NCI-H524 treated with DMSO at 0.1 percent for 48 hours (cell line): ENCODE results near the gene FAM221B.
A peak's percentile ranks its signal among the peaks of the same experiment; 100 is the strongest.

Experiments used
- DNase-seq: peaks from one replicate; lab custom pipeline; 2025; lab: John Stamatoyannopoulos, UW

The FAM221B gene

GRCh38 chr9:35845824-35846771 is 17.6 kb upstream of the FAM221B start:
- no peak for DNase-seq

- DNase-seq: no peak
Measured at GRCh38 chr9:35844628-35845270, 16.2 kb upstream of the FAM221B start.

GRCh38 chr9:35842795-35843194 is 14.3 kb upstream of the FAM221B start:
- DNase-seq: no peak

- DNase-seq: no peak
Measured at GRCh38 chr9:35842020-35842745, 13.7 kb upstream of the FAM221B start.

- no peak for DNase-seq
Measured at GRCh38 chr9:35841645-35841900, 13.0 kb upstream of the FAM221B start.

GRCh38 chr9:35840881-35841644 is 12.5 kb upstream of the FAM221B start:
- DNase-seq: no peak

GRCh38 chr9:35839926-35840325 is 11.4 kb upstream of the FAM221B start:
- no peak for DNase-seq

GRCh38 chr9:35836595-35836994 is 8.1 kb upstream of the FAM221B start:
- DNase-seq: no peak

GRCh38 chr9:35835766-35836165 is 7.2 kb upstream of the FAM221B start:
- no peak for DNase-seq

- DNase-seq: no peak
Measured at GRCh38 chr9:35835216-35835632, 6.7 kb upstream of the FAM221B start.

- no peak for DNase-seq
Measured at GRCh38 chr9:35834260-35835215, 6.0 kb upstream of the FAM221B start.

- DNase-seq: no peak
Measured at GRCh38 chr9:35832814-35833213, 4.3 kb upstream of the FAM221B start.

- DNase-seq: no peak
Measured at GRCh38 chr9:35831040-35831439, 2.5 kb upstream of the FAM221B start.

- DNase-seq: no peak
Measured at GRCh38 chr9:35829764-35830096, 1.2 kb upstream of the FAM221B start.

GRCh38 chr9:35829084-35829763 is 692 bp upstream of the FAM221B start, which contains the start of gene TMEM8B:
Gene TMEM8B (plus strand): TSS chr9:35829228. CDS start chr9:35829448, 220 bp downstream.
- peak; percentile 23 for DNase-seq

- no peak for DNase-seq
Measured at GRCh38 chr9:35827486-35827885, 1.0 kb downstream of the FAM221B start.

GRCh38 chr9:35826071-35826701 is 2.3 kb downstream of the FAM221B start:
- DNase-seq: peak; percentile 19

- no peak for DNase-seq
Measured at GRCh38 chr9:35822926-35823325, 5.6 kb downstream of the FAM221B start.

GRCh38 chr9:35820076-35820475 is 8.5 kb downstream of the FAM221B start:
- DNase-seq: no peak

GRCh38 chr9:35818341-35818740 is 10.2 kb downstream of the FAM221B start:
- DNase-seq: no peak
